ENCODE data around the gene WASF2. TPM values are rescaled to one million over a fixed set of nuclear protein-coding genes. Genes with fewer than 3 reads are reported as not detected.

The WASF2 gene
- total RNA-seq, 1 donor from 2014 or later: 51.2 TPM

- Histone ChIP-seq H3K9me3 (replicated peaks) (no peaks in the 10 kb centered on the region), H3K27ac (replicated peaks) (peak overlapping the region; percentile 33), H3K36me3 (peaks cover 16% of the 10 kb centered on the region), H3K4me3 (no peak overlapping the region), H3K27me3 (ENCODE audit: low read depth) (no peaks in the 10 kb centered on the region), H3K4me1 (peaks cover 71% of the 10 kb centered on the region)
- no peak for DNase-seq
- no peak for TF ChIP-seq CTCF (IDR thresholded peaks at IDR 0.05; ENCODE audit: borderline replicate concordance)
- intact Hi-C loops (cut with micrococcal nuclease): no loop called here
Measured at GRCh38 chr1:27444632-27445031, 45.3 kb downstream of the WASF2 start.

DNA sequence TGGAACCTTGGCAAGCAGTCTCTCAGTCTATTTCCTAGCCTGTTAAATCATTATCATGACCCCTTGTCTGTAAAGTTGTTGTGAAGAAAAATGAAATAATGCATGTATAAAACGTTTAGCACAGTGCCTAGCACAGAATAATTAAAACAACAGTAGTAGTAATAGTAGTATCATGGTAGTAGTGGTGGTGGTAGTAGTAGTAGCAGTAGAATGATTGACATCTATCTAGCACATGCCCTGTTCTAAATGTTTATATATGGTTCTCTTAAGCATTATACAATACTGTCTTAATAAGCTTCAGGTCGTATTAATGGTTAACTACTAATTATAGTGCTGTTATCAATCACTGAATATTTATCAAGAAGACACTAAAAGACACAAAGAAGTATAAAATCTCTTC lies 50.8 kb downstream of the WASF2 start:
- peaks cover 71% of the 10 kb centered on the region for H3K4me1 ChIP-seq
- no peaks in the 10 kb centered on the region for H3K9me3 ChIP-seq (replicated peaks)
- intact Hi-C loops (cut with micrococcal nuclease): loop anchor here (10.0 kb wide), 1 partner anchor 46 kb away; no protein-coding TSS in a partner anchor
- no peak for DNase-seq
- H3K27me3 ChIP-seq (ENCODE audit: low read depth): no peaks in the 10 kb centered on the region
- TF ChIP-seq CTCF (IDR thresholded peaks at IDR 0.05; ENCODE audit: borderline replicate concordance): no peak
- peak overlapping the region; percentile 90 for H3K27ac ChIP-seq (replicated peaks)
- peaks cover 18% of the 10 kb centered on the region for H3K36me3 ChIP-seq
- H3K4me3 ChIP-seq: no peak overlapping the region

DNA sequence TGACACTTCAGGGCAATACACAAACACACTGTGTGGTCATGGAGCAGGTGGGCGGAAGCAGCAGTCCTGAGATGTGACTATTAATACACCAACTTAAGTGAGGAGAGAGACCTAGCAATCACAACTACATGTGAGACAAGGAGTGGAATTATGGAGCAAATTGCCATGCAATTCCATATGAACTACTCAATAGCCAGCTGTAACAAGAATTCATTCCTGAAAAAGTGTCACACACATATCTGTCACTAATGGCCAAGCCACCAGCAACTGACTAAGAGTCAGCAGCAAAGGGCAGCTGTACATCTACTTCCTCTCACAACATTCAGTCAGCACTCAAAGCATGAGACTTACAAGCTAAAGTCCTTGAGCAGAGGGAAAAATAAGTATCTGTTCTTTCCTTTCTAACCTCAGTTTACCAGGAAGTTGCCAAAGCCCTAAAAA lies 51.3 kb downstream of the WASF2 start:
- intact Hi-C loops (cut with micrococcal nuclease): loop anchor here (10.0 kb wide), 1 partner anchor 46 kb away; no protein-coding TSS in a partner anchor
- no peak overlapping the region for H3K4me3 ChIP-seq
- peaks cover 18% of the 10 kb centered on the region for H3K36me3 ChIP-seq
- H3K27ac ChIP-seq (replicated peaks): peak overlapping the region; percentile 90
- no peaks in the 10 kb centered on the region for H3K27me3 ChIP-seq (ENCODE audit: low read depth)
- TF ChIP-seq CTCF (IDR thresholded peaks at IDR 0.05; ENCODE audit: borderline replicate concordance): no peak
- H3K4me1 ChIP-seq: peaks cover 73% of the 10 kb centered on the region
- no peak for DNase-seq
- no peaks in the 10 kb centered on the region for H3K9me3 ChIP-seq (replicated peaks)

- Histone ChIP-seq H3K27ac (replicated peaks) (peak overlapping the region; percentile 90), H3K4me3 (peak overlapping the region; percentile 37), H3K27me3 (ENCODE audit: low read depth) (no peaks in the 10 kb centered on the region), H3K36me3 (peaks cover 18% of the 10 kb centered on the region), H3K9me3 (replicated peaks) (no peaks in the 10 kb centered on the region), H3K4me1 (peaks cover 84% of the 10 kb centered on the region)
- no peak for TF ChIP-seq CTCF (IDR thresholded peaks at IDR 0.05; ENCODE audit: borderline replicate concordance)
- DNase-seq: no peak
- intact Hi-C loops (cut with micrococcal nuclease): loop anchor here (10.0 kb wide), 1 partner anchor 48 kb away; no protein-coding TSS in a partner anchor
Measured at GRCh38 chr1:27436204-27437159, 53.5 kb downstream of the WASF2 start.

DNA sequence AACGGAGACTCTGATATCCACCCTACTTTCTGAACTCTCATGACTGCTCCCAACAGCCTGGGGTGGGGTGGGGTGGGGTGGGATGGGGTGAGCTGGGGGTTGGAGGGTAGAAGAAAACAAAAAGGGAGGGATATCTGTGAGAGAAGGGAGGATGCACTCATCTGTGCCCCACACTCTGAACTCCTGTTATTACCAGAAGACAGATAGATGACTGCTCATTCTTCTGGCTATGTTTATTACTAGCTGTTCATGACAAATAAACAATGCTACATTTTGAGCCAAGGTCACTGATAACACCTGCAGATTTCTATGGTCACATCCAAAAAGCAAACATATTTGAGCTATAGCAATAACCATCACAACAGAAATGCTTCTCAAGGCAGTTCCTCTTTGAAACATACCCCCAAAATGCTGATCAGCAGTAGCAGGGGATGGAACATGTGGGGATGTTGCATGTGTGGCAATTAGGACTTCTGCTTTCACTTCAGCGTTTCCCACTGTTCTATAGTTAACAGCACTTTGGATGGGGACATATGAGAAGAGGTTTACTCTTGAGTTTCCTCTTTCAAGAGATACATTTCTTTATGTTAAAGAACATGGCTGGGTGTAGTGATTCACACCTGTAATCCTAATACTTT lies 54.3 kb downstream of the WASF2 start:
- peak overlapping the region; percentile 37 for H3K4me3 ChIP-seq
- peak overlapping the region; percentile 90 for H3K27ac ChIP-seq (replicated peaks)
- peaks cover 92% of the 10 kb centered on the region for H3K4me1 ChIP-seq
- H3K36me3 ChIP-seq: peaks cover 11% of the 10 kb centered on the region
- intact Hi-C loops (cut with micrococcal nuclease): loop anchor here (10.0 kb wide), 1 partner anchor 49 kb away; no protein-coding TSS in a partner anchor
- no peaks in the 10 kb centered on the region for H3K27me3 ChIP-seq (ENCODE audit: low read depth)
- DNase-seq: no peak
- TF ChIP-seq CTCF (IDR thresholded peaks at IDR 0.05; ENCODE audit: borderline replicate concordance): no peak
- no peaks in the 10 kb centered on the region for H3K9me3 ChIP-seq (replicated peaks)
